NCI-H146 (cell line): ENCODE results near the gene SLC22A17.
A peak's percentile ranks its signal among the peaks of the same experiment; 100 is the strongest.

ENCODE experiments used
- DNase-seq: peaks from one replicate; lab custom pipeline; 2025; lab: John Stamatoyannopoulos, UW

The SLC22A17 gene

DNA sequence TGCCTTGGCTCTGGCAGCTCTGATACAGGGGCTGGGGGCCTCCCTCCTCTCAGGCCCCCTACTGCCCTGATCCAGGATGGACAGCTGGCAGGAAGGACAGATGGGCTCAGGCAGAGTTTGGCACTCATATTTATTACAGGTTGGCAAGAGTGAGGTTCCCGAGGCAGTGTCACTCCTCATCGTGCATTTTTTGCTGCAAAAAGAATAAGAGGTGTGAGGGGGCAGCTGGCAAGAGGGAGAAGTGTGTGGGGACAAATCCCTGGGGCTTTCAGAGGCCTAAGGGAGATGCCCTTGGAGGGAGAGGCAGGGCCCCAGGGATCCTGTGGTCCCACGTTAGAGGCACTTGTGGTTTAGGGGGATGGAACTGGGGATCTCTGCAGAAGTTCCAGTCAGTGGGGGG, 29.2 kb upstream of the SLC22A17 start:
- DNase-seq = no peak

DNA sequence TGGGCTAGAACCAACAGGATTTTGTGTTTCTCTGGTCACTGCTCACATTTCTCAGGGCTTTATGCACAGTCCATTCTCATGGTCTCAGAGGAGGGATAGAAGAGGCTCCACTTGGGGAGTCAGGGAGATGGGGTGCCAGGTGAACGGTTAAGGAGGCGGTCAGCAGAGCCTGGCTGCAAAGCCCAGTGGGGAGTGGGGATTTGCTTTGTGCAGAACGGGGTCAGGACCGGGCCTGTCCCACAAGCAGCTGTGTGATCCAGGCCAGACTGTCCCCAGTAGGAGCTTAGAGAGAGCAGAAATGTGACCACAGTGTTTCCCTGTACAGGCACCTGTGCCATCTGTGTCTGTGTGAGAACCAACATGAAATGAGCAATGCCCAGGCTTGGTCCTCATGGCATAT, 28.3 kb upstream of the SLC22A17 start:
- no peak for DNase-seq

DNA sequence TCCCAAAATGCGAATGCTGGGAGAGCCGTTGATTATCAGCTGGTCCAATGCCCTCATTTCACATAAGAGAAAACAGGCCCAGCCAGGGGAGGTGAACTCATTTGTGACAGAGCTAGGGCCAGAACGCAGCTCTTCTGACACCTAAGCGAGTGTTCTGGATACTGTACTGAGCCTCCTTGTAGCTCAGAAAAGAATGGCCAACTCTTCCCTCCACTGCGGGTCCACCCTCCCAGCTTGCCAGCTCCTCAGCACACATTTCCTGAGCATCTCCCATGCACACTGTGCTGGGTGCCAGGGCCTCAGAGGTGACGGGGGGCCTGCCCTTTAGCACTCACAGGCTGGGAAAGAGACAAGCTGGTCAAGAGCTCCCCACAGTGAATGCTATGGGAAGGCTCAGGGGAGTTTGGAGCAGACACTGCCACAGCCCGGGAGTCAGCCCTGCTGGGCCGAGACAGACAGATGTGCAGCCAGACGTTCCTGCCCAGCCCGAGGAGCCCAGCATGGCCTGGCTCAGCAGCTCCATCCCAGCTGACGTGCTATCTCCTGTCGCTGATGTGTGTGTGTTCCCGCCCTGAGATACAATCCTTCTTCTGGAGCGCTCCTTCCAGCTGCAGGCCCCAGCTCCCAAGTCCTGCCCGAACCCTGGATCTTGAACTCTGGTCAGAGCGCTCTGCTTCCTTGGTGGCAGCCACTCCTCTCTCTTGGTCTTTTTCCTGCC, 27.7 kb upstream of the SLC22A17 start:
- DNase-seq = no peak

DNA sequence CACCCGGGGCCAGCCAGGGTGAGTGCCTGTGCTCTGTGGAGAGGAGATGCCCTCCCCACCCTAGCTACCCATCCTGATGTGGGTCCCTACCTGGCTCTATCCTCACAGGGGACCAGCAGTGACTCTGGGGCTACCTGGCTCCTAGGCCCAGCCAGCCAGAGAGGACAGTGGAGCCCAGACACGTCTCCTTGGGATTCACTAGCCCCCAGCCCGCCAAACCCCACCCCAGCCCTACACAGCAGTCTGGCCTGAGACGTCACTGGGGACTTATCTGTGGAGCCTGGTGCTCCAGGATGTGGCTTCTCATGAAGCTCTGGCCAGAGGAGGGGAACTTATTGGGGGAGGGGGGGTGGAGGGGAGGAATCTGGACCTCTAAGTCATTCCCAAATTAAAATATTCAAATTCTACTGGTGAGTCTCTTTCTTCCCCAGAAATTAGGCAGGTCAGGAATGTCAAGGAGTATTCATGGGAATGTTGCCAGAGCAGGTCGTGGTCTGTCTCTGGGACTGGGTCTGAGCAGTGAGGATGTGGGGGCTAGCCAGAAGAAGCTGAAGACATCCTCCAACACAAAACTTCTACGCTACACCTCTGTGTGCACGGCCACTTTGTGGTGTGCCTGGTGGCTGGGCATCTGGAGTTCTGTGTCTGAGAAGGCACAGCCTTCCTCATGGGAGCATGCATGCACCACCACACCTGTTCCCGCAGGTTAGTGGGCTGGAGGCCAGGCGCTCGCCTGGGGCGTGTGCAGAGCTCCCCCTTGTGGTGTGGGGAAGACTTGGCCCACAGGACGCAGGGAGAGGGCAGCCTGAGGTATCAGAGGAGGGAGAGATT, 26.9 kb upstream of the SLC22A17 start:
- DNase-seq = peak; percentile 43

DNA sequence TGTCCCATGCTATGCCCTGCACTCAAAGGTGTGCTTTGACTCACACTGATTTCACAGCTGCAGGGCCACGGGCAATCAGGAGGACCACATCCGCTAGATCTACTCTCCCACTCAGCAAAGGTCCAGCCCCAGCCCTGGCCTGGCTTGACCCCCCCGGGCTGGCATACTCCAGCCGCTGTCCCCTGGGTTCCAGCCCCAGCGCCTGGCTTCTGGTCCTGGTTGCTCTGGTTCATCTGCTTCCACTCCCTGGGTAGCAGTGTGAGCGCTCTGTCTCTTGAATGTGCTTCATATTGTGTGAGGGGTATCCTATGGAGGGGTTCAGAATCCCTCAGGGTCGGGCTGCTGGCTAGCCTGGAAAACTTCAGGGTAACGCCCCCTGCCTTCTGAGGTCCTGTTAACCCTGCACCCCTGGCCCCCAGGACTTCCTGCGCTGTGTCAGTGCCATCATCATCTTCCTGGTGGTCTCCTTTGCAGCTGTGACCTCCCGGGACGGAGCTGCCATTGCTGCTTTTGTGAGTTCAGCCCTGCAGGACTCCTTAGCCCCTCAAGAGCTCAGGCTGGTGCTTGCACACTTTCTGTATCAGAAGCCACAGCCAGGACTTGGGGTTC, 26.0 kb upstream of the SLC22A17 start:
- no peak for DNase-seq

DNA sequence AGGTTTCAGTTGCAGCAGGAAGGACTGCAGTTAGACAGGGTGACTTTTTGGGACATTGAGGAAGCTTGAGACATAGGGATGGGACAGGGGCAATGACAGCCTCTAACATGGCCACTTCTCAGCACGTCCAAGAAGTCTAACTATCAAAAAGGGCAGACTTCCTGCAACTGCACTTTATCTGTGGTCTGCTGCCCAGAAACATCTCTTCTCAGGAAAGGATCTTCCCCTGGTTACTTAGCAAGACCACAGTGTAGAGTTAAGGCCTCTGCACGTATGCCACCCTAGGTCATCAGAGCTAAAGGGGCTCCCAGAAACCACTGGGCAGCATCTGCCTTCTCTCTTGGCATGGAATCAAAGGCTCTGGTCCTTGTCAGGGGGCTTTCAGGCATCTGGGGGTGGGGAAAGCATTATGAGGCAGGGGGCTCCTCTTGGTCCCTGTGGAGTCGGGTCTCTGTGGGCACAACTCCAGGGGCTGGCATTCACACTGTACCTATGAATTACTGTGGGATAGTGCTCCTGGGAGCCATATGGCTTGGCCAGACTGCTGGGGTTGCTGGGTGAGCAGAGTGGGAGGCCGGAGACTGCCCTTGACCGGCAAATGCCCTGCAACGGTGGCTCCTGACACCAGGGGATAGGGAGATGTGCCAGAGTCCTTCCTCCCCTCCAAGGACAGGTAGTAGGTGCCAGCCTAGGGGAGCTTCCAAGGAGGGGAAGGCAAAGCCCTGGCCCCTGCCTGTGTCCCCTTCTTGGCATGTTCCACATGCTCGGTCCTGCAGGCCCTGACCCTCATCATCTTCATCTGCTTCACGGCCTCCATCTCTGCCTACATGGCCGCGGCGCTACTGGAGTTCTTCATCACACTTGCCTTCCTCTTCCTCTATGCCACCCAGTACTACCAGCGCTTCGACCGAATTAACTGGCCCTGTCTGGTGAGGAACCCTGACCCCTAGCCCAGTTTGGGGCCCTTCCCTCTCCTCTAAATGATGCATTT, 25.2 kb upstream of the SLC22A17 start:
- DNase-seq = no peak

DNA sequence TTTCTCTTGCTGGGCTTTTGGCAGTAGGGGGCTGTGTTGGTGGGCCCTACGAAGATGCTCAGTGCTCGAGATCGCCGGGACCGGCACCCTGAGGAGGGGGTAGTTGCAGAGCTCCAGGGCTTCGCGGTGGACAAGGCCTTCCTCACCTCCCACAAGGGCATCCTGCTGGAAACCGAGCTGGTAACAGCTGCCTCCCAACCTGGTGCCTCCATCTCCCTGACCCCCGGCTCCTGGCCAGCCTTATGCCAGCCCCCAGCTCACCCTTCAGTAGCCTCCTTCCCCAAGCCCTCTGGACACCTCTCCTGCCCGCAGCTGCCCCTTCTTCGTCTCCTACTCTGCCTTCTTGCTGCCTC, 24.5 kb upstream of the SLC22A17 start:
- DNase-seq = no peak

DNA sequence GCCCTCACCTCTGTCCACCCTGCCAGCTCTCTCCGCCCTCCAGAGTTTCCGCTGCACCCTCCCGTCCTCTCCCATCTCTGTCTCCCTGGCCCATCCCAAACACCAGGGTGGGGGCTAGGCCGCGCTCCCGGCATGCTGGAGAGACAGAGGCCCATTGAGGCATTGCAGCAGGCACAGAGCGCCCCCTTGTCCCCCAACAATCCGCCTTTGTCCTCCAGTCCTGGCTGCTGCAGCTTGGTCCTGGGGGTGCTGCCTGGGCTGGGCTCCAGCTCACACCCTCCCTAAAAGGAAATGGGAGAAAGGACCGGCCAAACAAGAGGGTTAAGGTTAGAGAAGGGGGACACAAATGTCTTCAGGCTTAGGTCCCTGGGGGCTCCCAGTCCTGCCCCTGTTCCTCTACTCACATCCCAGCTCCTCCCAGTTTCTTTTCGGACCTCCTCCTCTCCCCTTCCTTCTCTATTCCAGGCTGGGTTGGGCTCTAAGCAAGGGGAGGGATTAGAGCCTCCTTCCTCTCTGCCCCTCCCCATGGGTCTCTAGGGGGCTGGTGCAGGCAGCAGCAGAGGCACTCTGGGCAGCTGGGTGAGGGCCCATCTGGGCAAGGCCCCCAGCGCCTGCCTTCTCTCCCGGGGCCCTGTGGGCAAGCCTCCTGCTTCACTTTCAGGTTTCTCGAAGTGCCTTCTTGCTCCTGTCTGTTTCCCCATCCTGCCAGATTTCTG, 24.0 kb upstream of the SLC22A17 start, which contains the start of gene CMTM5:
Gene CMTM5, plus strand, starts transcription at position 565 of the 716 bp plus-strand sequence. CDS start 206 bp downstream, outside the sequence.
- no peak for DNase-seq

DNA sequence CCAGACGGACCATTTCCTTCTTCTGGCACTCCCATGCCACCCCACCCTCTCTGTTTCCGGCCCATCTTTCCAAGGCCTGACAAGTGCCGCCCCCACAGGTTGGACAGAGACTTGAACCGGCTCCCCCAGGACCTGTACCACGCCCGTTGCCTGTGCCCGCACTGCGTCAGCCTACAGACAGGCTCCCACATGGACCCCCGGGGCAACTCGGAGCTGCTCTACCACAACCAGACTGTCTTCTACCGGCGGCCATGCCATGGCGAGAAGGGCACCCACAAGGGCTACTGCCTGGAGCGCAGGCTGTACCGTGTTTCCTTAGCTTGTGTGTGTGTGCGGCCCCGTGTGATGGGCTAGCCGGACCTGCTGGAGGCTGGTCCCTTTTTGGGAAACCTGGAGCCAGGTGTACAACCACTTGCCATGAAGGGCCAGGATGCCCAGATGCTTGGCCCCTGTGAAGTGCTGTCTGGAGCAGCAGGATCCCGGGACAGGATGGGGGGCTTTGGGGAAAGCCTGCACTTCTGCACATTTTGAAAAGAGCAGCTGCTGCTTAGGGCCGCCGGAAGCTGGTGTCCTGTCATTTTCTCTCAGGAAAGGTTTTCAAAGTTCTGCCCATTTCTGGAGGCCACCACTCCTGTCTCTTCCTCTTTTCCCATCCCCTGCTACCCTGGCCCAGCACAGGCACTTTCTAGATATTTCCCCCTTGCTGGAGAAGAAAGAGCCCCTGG, 23.0 kb upstream of the SLC22A17 start:
- no peak for DNase-seq

DNA sequence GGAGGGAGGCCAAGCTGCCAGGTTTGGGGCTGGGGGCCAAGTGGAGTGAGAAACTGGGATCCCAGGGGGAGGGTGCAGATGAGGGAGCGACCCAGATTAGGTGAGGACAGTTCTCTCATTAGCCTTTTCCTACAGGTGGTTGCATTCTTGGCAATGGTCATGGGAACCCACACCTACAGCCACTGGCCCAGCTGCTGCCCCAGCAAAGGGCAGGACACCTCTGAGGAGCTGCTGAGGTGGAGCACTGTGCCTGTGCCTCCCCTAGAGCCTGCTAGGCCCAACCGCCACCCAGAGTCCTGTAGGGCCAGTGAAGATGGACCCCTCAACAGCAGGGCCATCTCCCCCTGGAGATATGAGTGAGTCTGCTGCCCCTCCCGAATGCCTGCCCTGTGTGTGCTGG, 20.4 kb upstream of the SLC22A17 start:
- DNase-seq = no peak

DNA sequence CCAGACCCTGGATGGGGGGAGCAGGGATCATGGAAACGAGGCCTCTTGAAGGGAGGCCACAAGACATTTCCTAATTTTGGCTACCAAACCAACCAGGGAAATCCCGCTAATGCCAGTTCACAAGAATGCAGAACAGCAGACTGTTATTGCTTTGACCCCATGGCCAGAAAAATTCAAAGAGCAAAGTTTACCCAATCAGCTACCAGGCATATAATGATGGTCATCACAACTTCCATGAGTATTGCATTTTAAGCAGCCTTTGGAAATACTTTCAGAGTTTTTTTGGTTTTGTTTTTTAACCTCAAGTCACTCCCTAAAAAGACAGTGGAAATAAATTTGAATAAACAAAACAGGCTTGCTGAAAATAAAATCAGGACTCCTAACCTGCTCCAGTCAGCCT, 19.8 kb upstream of the SLC22A17 start, which contains the start of gene IL25:
Gene IL25, plus strand, starts transcription at position 301 of the 400 bp plus-strand sequence.
- DNase-seq = no peak

DNA sequence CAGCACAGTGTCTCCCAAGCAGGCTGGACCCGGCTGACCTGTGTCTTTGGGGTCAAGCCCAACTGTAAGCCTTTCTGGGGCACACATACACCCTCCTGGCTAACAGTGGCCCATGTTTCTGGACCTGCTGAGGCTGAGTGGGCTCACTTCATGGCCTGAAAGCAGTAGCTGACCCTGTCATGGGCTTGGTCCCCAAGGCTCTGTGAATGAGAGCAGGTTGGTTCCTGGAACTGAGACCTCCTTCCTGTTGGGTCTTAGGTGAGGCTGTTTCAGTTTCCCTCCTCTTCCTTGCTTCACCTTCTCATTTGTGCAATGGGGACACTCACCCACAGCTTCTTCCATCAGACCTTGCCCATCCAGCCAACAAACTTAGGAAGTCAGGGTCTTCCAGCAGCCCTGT, 19.2 kb upstream of the SLC22A17 start:
- DNase-seq = no peak

DNA sequence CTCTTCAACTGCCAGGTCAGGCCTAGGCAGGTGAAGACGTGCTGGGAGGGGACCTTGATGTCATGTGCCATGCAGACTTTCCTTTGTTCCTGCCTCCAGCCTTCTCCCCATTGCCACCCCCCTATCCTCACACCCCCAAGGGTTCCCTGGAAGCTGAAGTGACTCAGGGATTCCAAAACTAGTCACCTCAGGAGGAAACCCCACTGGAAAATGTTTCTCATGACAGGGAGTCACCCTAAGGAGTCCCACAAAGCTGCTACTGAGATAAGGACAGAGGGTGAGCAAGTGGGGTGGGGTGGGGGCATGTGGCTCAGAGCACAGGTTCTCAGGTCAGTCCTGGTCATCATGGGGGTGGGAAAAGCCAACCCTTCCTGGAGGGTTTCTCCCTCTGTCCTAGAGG, 17.5 kb upstream of the SLC22A17 start:
- DNase-seq = no peak

DNA sequence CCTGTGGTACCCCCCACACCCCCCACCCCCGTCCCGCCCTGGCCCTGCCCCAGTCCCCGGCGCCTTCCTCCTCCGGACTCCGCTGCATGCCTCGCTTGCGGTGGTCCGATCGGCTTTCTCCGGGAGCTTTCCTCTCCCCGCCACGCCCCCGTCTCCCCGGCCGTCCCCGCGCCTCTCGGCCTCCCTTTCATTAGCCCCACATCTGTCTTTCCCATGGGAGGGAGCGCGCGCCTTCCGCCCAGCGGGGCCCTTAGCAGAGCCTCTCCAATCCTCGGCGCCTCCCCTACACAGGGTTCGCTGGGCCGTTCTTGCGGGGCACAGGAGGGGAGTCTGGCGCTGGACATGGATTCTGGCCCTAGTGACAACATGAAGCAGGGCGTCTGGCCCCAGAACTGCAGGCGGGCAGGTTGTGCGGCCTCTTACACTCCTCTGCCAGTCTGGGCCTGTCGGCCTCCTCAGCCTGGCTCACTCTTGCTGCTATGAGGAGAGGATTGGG, 13.8 kb upstream of the SLC22A17 start:
- DNase-seq = no peak

DNA sequence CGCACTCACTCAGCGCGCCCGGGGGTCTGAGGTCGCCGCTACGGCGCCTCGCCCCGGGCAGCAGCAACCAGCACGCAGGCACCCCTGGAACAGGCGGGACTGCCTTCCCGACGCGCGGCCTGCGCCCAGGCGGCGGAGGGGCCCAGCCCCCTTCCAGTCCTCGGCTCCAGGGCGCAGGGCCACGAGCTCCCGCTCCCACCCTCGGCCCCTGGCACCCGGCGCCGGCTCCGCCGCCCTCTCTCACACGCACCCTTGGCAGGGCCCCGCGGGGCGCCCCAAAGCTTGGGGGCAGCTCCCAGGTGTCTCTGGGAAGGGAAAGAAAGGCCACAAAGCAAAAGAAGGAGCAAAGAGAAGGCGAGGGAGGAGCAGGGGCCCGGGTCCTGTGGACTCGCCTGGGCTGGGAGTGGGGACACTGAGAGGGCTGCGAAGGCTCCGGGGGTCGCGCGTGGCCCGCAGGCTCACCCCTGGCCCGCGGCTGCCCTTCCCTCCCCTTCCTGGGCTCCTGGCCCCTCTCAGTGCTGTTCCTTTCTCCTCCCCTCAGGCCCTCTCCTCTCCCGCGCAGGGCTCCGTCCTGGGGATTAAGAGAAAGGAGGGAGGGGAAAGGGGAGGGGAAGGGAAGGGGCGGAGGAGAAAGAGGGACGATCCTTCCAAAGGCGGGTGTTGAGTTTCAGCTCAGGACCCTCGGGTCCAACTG, 13.2 kb upstream of the SLC22A17 start:
- no peak for DNase-seq

DNA sequence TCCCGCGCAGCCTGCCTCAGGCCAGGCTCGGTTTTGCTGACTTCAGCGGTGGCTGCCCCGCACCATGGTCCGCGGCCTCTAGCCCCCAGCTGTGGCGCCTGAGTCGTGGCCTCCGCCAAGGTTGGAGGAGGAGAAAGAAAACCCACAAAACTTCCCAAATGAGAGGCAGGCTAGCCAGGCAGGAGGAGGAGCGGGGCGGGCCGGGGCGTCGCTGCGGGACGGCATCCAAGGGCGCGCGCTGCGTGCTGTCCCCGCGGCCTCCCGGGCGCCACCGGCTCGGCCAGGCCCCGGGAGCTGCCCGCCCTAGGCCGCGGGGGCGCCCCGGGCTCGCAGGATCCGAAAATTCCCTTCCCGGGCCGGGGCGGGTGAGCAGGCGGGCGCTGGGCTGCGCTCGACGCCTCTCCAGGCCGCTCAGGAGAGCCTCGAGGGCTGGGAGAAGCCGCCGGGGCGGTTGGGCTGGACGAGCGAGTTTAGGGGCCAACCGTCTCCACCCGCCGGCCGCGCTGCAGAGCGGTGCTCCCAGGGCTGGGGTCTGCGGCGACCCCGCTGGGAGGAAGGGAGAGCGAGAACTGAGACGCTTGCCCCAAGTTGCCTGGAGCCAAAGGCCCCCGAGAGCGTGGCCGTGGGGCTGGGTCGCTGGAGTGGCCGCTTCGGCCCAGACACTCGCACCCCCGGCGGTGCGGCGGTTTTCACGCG, 12.5 kb upstream of the SLC22A17 start, which contains the start of gene EFS:
Gene EFS, minus strand, starts transcription at position 137 of the 696 bp plus-strand sequence. CDS start 147 bp downstream, outside the sequence.
- no peak for DNase-seq

DNA sequence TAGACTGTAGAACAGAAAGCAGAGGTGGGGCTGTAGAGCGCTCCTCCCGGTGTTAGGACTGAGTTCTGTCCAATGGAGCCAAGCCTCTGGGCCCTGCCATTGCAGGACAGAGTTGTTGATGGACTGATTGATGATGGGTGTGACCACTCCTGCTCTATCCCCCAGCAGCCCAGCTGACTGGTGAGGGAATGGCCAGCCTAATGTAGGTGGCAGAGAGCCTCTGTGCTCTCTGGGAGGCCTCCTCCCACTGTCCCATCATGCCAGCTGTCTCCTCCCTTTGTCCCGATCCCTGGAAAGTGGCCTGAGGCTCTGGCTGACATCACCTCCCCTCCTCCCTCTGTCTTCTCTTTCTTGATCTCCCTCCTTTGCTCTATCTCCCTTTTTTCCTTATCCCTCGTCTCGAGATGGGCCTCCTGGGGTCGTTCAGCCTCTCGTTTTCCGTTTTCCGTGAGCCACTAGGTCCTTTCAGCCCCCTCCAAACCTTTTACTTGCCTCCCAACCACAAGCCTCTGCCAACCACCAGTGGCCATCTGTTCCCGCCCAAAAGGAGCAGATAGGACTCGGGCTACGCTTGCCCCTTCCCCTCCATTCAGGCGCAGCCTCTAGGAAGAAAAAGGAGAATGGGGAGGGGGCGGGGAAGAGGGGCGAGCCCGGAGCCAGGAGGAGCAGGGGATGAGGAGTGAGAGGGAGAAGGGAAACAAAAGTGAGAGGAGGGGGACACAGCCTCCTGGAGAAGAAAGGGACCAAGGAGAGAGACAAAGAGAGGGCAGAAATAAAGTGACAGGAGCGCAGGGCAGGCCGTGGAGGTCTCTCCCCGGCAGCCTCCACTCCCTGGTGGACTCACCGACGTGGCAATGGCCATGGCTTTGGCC, 11.7 kb upstream of the SLC22A17 start:
- DNase-seq = no peak

DNA sequence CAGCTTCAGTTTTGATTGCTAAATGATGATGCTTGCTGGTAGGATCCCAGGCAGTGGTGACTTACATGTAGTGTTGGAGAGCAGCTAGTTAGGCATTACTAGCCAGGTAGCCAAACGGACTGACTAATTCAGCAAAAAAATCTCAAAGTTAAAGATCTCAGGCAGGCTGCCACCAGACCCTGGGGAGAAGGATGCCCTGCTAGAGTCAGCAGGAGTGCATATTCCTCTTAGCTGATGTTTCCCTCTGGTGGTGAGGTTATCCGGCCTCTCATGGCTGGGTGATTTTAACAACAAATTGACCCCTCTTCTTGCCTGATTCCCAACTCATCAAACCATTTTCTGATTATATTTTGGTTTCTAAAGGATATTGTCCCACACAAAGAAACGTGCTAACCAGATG, 9.5 kb upstream of the SLC22A17 start:
- no peak for DNase-seq
